Hepatocyte (in vitro differentiated cells): Measurements from ENCODE around the gene BMP4. TPM values are rescaled to one million over a fixed set of nuclear protein-coding genes. Genes with fewer than 3 reads are reported as not detected.

ENCODE experiments used
- DNase-seq: peaks from one replicate; pipeline ENCODE4 v3.0.0-alpha.2; 2016; ENCODE audit warnings: low spot score
- H2AFZ ChIP-seq: fragments of 200-600 bp; sonication (generic); 2 replicates; pipeline ENCODE4 v1.6.0; 2016; ENCODE audit warnings: antibody characterized with exemption, mild to moderate bottlenecking
- H3K27ac ChIP-seq: fragments of 200-600 bp; sonication (generic); 2 replicates; pipeline ENCODE4 v1.5.1; 2016; ENCODE audit warnings: mild to moderate bottlenecking
- H3K27me3 ChIP-seq: fragments of 200-600 bp; sonication (generic); 2 replicates; pipeline ENCODE4 v1.6.1; 2016
- H3K36me3 ChIP-seq: fragments of 200-600 bp; sonication (generic); replicated peaks from 2 replicates; pipeline ENCODE4 v1.5.1; 2016; ENCODE audit warnings: low read depth; ENCODE audit not compliant: insufficient read depth
- H3K4me1 ChIP-seq: fragments of 200-600 bp; sonication (generic); 2 replicates; pipeline ENCODE4 v1.5.1; 2016; ENCODE audit warnings: mild to moderate bottlenecking, moderate library complexity; ENCODE audit not compliant: insufficient read depth
- H3K4me2 ChIP-seq: fragments of 200-600 bp; sonication (generic); 2 replicates; pipeline ENCODE4 v1.6.0; 2016
- H3K4me3 ChIP-seq: fragments of 200-600 bp; sonication (generic); 2 replicates; pipeline ENCODE4 v1.5.1; 2016; ENCODE audit warnings: mild to moderate bottlenecking
- H3K79me2 ChIP-seq: fragments of 200-600 bp; sonication (generic); 2 replicates; pipeline ENCODE4 v1.6.0; 2017; ENCODE audit warnings: mild to moderate bottlenecking
- H3K9me2 ChIP-seq: fragments of 200-600 bp; sonication (generic); replicated peaks from 2 replicates; pipeline ENCODE4 v1.6.0; 2017; ENCODE audit warnings: mild to moderate bottlenecking; ENCODE audit not compliant: insufficient read depth
- H3K9me3 ChIP-seq: fragments of 200-600 bp; sonication (generic); 2 replicates; pipeline ENCODE4 v1.5.1; 2016; ENCODE audit warnings: low read depth, mild to moderate bottlenecking
- H4K20me1 ChIP-seq: fragments of 200-600 bp; sonication (generic); 2 replicates; pipeline ENCODE4 v1.6.0; 2016; ENCODE audit warnings: mild to moderate bottlenecking; ENCODE audit not compliant: insufficient read depth, poor library complexity, severe bottlenecking
- CTCF ChIP-seq: fragments of 200-600 bp; sonication (generic); IDR thresholded peaks from 2 replicates; pipeline ENCODE4 v1.5.1; 2016; ENCODE audit warnings: antibody characterized with exemption, mild to moderate bottlenecking; ENCODE audit not compliant: poor library complexity
- EZH2 ChIP-seq: fragments of 200-600 bp; sonication (generic); IDR thresholded peaks from 2 replicates; pipeline ENCODE4 v1.6.1; 2016; ENCODE audit warnings: antibody characterized with exemption, mild to moderate bottlenecking, borderline replicate concordance
- EZH2phosphoT487 ChIP-seq: fragments of 200-600 bp; sonication (generic); IDR thresholded peaks from one replicate; pipeline ENCODE4 v1.6.1; 2018; ENCODE audit warnings: antibody characterized with exemption, mild to moderate bottlenecking, low read depth, moderate library complexity; ENCODE audit not compliant: unreplicated experiment, severe bottlenecking
- WGBS: methylation state at CpG from one replicate; pipeline ENCODE4 v1.1.6; 2016; ENCODE audit warnings: low lambda C conversion rate; ENCODE audit errors: missing lambda C conversion rate; 5-methylcytosine and 5-hydroxymethylcytosine counted together
- polyA plus RNA-seq: library from polyadenylated mRNA; unstranded; fragments of >200 nt; fragmentation: Nextera tagmentation; extraction: Ambion mirVana; gene quantifications from 2 replicates; pipeline ENCODE4 v1.2.1, GENCODE V29; 2016
- total RNA-seq: library from RNA; depleted of rRNA; stranded (reverse); fragments of >200 nt; gene quantifications from 2 replicates; pipeline ENCODE4 v1.2.3, GENCODE V29; 2014

Gene BMP4
- total and polyA plus RNA-seq, 2 experiments from 2014 or later: 50.6 to 56.0 TPM

DNA sequence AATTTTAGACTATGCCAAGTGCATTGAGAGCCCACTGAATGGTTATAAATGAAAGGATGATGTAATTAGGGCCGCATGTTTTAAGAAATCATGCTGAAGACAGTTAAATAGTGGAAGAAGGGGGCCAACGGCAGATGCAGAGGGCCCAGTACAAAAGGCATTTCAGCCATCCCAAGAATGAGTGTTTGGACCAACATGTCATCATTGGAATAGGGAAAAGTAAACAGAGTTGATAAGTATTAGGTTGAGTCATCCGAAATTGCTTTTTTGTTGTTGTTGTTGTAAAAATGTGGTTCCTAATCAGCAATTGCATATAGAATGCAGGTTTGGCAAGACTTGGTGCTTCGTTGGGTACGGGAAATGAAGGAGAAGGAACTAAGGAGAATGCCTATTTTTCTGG lies 29.5 kb downstream of the BMP4 start:
- H3K79me2 ChIP-seq: no peaks in the 10 kb centered on the region
- no peaks in the 10 kb centered on the region for H3K9me2 ChIP-seq
- DNase-seq: no peak
- H3K27ac ChIP-seq: no peak overlapping the region
- peaks cover 22% of the 10 kb centered on the region for H3K4me1 ChIP-seq
- H3K4me2 ChIP-seq: no peak overlapping the region
- H2AFZ ChIP-seq: no peak overlapping the region
- TF ChIP-seq EZH2: no peak
- TF ChIP-seq EZH2phosphoT487: no peak
- TF ChIP-seq CTCF: no peak
- H3K9me3 ChIP-seq: no peaks in the 10 kb centered on the region
- WGBS: 56% methylated on average over 5 of the region's 5 CpGs
- no peaks in the 10 kb centered on the region for H3K36me3 ChIP-seq
- no peak overlapping the region for H3K4me3 ChIP-seq
- no peaks in the 10 kb centered on the region for H4K20me1 ChIP-seq
- no peaks in the 10 kb centered on the region for H3K27me3 ChIP-seq

DNA sequence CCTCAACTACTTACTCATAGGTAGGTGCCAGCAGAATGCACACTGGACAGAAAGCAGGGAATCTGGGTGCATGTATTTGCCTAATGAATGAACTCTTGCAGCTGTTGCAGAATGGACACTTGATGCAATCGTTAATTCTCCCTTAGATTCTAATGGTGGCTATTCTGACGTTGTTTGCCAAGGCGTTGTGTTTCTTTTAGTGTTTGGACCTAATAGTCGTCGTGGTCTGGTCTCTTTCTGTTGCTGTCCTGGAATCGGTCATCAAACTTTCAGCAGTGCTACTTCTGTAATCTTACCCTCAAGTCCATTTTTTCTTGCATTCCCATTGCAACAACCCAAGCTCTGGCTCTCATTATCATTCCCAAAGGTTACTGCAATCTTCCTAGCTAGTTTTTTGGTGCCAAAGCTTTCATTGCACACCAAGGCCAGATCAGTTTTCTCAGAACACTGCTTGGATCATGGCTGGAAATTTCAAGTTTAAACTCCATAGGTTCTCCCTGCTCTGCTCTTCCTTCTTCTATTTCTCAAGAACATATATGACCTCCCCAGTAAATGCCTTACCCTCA lies 31.3 kb downstream of the BMP4 start:
- Histone ChIP-seq H2AFZ (no peak overlapping the region), H3K9me2 (no peaks in the 10 kb centered on the region), H4K20me1 (no peaks in the 10 kb centered on the region), H3K4me2 (peak overlapping the region; percentile 4), H3K27ac (peak overlapping the region; percentile 22), H3K36me3 (no peaks in the 10 kb centered on the region), H3K9me3 (no peaks in the 10 kb centered on the region), H3K79me2 (no peaks in the 10 kb centered on the region), H3K27me3 (no peaks in the 10 kb centered on the region), H3K4me3 (no peak overlapping the region), H3K4me1 (peaks cover 22% of the 10 kb centered on the region)
- no peak for TF ChIP-seq CTCF
- no peak for TF ChIP-seq EZH2phosphoT487
- no peak for TF ChIP-seq EZH2
- WGBS: 78% methylated on average over 6 of the region's 6 CpGs
- no peak for DNase-seq

DNA sequence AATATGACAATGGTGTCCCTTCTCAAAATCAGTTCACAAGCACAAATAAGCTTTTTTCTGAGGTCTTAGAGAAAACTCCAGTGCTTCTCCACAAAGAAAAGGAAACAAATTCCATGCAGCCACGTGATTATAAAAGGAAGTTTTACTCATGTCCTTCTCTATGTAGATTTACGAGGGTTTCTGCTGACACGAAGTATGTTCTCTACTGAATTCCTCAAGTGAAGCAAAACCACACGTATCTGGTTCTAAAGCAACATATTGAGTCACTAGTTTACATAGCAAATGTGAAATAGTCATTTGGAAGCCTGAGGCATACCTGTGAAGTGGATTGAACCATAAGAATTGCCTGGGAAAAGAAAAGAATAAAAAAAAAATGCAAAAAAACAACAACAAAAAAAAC lies 31.9 kb downstream of the BMP4 start:
- Histone ChIP-seq H3K4me2 (peak overlapping the region; percentile 36), H3K27ac (peak overlapping the region; percentile 77), H3K27me3 (no peaks in the 10 kb centered on the region), H3K9me3 (no peaks in the 10 kb centered on the region), H2AFZ (no peak overlapping the region), H3K36me3 (no peaks in the 10 kb centered on the region), H3K9me2 (no peaks in the 10 kb centered on the region), H3K79me2 (no peaks in the 10 kb centered on the region), H4K20me1 (no peaks in the 10 kb centered on the region), H3K4me1 (peaks cover 17% of the 10 kb centered on the region), H3K4me3 (no peak overlapping the region)
- WGBS: 9% methylated on average over 4 of the region's 4 CpGs
- peak; percentile 73 for DNase-seq
- TF ChIP-seq CTCF (no peak), EZH2 (no peak), EZH2phosphoT487 (no peak)

GRCh38 chr14:53921027-53921426 lies 35.6 kb downstream of the BMP4 start:
- Histone ChIP-seq H3K27me3 (no peaks in the 10 kb centered on the region), H3K9me3 (no peaks in the 10 kb centered on the region), H3K4me1 (peaks cover 13% of the 10 kb centered on the region), H2AFZ (no peak overlapping the region), H3K9me2 (no peaks in the 10 kb centered on the region), H3K4me3 (no peak overlapping the region), H4K20me1 (no peaks in the 10 kb centered on the region), H3K4me2 (no peak overlapping the region), H3K36me3 (no peaks in the 10 kb centered on the region), H3K27ac (no peak overlapping the region), H3K79me2 (no peaks in the 10 kb centered on the region)
- TF ChIP-seq EZH2phosphoT487: no peak
- no peak for TF ChIP-seq CTCF
- no peak for TF ChIP-seq EZH2
- no peak for DNase-seq
- WGBS: 46% methylated on average over 3 of the region's 3 CpGs
